Measurements from ENCODE around the gene FERMT1.

DNA sequence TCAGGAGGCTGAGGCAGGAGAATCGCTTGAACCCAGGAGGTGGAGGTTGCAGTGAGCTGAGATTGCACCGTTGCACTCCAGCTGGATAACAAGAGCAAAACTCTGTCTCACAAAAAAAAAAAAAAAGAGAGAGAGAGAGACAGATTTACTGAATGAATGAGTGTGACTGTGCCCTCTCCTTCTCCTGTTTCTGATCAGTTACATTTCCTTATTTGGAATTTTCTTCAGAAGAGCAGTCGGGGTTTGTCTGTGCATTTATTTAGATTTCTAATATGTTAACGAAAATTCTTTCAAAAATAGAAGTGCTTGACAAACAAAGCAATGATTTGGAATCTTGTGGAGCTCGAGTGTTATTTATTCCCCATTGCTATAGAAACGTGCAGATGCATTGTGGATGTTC is 62.6 kb downstream of the FERMT1 start:
- TF ChIP-seq EZH2 (IDR thresholded peaks at IDR 0.05; ENCODE audit: insufficient read depth, poor library complexity, severe bottlenecking) (no peak), EZH2phosphoT487 (IDR thresholded peaks at IDR 0.05; ENCODE audit: insufficient read depth, low read depth) (no peak)

All from GM23248 (cell line).